HG03045 (cell line): ENCODE data around the gene PDE4DIP.
"Not testable (repeated sequence)": the region's sequence is repeated elsewhere in the genome, so short reads cannot be mapped to it uniquely, and the experiment has no call there.

Source experiments
- ATAC-seq: cut with Tn5 transposase; IDR thresholded peaks from one replicate; pipeline ENCODE4 v1.9.1; 2021; ENCODE audit warnings: mild to moderate bottlenecking, moderate library complexity; ENCODE audit not compliant: unreplicated experiment

The PDE4DIP gene

DNA sequence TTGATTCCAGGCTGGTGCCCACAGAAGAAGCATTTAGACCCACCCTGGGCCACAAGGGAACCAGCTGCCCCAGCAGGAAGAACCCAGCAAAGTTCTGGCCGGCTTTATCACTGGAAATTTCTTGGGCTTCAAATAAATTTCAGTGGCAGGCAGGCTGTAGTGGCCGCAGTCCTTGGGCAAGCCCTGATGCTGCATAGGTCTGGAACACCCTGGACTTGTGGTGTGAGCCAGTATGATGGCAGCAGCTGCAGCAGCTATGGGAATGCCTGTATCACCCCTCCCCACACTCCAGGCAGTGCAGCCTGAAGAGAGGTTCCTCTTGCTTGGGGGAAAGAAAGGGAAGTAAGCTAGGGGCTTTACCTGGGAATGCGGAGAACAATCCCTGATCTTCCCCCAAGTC lies 189.7 kb downstream of the PDE4DIP start:
- not testable (repeated sequence) for ATAC-seq

- ATAC-seq = not testable (repeated sequence)
Measured at GRCh38 chr1:149043056-149043455, 198.8 kb downstream of the PDE4DIP start.

DNA sequence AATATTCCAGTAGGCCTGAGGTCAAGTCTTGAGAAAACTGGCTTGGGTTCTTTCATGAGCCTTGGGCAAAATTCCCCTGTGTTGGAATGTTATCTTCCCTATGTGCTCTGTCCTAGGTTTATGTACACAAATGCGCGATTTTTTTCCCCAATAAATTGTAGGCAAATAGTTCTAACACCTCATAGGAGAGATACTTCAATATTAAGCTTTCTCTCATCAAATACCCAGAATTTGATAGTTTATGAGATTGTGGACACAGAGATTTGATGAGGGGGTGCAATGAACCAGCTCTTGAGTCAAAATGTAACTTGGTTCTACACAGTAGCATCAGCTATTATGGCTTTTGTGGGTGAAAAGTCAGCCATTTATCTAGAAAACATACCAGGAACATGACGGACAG lies 220.4 kb downstream of the PDE4DIP start:
- not testable (repeated sequence) for ATAC-seq

DNA sequence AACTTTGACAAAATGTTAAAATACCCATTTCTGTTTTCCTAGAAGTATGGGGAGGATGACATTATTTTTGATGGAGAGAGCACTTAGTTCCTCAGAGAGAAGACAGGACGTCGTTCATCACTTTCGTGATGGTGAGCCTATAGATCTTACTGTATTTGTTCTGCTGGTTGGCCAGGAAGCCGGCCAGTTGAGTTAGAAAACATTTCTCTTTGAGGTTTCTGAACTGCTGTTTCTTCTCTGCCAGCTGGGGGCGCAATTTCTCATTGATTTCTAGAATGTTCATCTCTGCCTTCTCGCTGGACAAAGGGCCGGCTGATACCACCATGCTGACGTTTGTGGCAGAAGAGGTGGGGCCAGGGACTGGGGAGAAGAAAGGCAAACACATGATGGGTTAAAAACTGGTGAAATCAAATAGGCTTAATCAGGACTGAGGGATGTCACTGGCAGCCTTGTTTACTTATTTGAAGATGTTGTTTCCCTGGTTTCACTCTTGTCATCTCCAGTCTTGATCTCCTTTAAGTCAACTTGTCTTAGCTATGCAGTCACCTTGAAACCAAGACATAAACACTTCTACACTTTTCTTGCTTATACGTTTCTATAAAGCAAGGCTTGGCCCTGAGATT lies 231.4 kb downstream of the PDE4DIP start:
- not testable (repeated sequence) for ATAC-seq
